Type B pancreatic cell (in vitro differentiated cells): Measurements from ENCODE around the gene MGAT4C. TPM values are rescaled to one million over a fixed set of nuclear protein-coding genes. Genes with fewer than 3 reads are reported as not detected.

Experiments used
- DNase-seq: peaks from one replicate; pipeline ENCODE4 v3.0.0; 2021; ENCODE audit warnings: mixed read lengths; ENCODE audit not compliant: unreplicated experiment; ENCODE audit errors: extremely low spot score
- H3K27ac Mint-ChIP-seq: 2 replicates; pipeline ENCODE4 v1.8.0; 2021; ENCODE audit warnings: mild to moderate bottlenecking, mixed read lengths
- H3K27me3 Mint-ChIP-seq: 2 replicates; pipeline ENCODE4 v1.8.0; 2021; ENCODE audit warnings: mixed read lengths
- H3K36me3 Mint-ChIP-seq: 2 replicates; pipeline ENCODE4 v1.8.0; 2021; ENCODE audit warnings: mixed read lengths
- H3K4me1 Mint-ChIP-seq: one replicate; pipeline ENCODE4 v1.8.0; 2021; ENCODE audit warnings: mixed read lengths; ENCODE audit not compliant: unreplicated experiment
- H3K4me3 Mint-ChIP-seq: 2 replicates; pipeline ENCODE4 v1.8.0; 2021; ENCODE audit warnings: mild to moderate bottlenecking, mixed read lengths
- H3K9me3 Mint-ChIP-seq: 2 replicates; pipeline ENCODE4 v1.8.0; 2021; ENCODE audit warnings: mixed read lengths
- total RNA-seq: library from RNA; stranded (reverse); gene quantifications from 2 replicates; pipeline ENCODE4 v1.2.1, GENCODE V29; 2021; ENCODE audit warnings: low replicate concordance
- TF ChIP-seq, protein P1 (sequence below): fragments of 200-600 bp; sonication (generic); conservative IDR thresholded peaks from 2 replicates; pipeline ENCODE4 v1.5.0; 2021; ENCODE audit warnings: antibody characterized with exemption, mild to moderate bottlenecking

Gene MGAT4C
- total RNA-seq, 1 donor from 2014 or later, result 8.0 TPM

DNA sequence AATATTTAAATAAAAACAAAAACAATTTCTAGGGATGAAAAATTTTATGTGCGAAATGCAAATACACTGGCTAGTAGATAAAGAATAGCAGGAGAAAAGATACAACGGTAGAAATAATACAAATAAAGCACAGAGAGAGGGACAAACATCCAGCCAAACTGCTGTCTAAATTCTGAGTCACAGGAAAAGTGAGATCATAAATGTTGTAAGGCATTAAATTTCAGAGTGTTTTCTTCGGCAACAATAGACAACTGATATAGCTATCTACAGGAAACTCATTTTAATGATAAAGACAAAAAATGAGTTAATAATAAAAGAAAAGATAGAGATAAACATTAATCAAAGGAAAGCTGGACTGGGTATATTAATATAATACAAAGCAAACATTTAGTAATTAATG lies 259.9 kb downstream of the MGAT4C start:
- Mint-ChIP-seq H3K27ac (no peak overlapping the region), H3K4me1 (no peaks in the 10 kb centered on the region), H3K4me3 (no peak overlapping the region), H3K27me3 (no peaks in the 10 kb centered on the region), H3K36me3 (no peaks in the 10 kb centered on the region), H3K9me3 (peaks cover 24% of the 10 kb centered on the region)
- DNase-seq, result no peak
- TF ChIP-seq, protein P1, sequence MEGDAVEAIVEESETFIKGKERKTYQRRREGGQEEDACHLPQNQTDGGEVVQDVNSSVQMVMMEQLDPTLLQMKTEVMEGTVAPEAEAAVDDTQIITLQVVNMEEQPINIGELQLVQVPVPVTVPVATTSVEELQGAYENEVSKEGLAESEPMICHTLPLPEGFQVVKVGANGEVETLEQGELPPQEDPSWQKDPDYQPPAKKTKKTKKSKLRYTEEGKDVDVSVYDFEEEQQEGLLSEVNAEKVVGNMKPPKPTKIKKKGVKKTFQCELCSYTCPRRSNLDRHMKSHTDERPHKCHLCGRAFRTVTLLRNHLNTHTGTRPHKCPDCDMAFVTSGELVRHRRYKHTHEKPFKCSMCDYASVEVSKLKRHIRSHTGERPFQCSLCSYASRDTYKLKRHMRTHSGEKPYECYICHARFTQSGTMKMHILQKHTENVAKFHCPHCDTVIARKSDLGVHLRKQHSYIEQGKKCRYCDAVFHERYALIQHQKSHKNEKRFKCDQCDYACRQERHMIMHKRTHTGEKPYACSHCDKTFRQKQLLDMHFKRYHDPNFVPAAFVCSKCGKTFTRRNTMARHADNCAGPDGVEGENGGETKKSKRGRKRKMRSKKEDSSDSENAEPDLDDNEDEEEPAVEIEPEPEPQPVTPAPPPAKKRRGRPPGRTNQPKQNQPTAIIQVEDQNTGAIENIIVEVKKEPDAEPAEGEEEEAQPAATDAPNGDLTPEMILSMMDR, result no peak

DNA sequence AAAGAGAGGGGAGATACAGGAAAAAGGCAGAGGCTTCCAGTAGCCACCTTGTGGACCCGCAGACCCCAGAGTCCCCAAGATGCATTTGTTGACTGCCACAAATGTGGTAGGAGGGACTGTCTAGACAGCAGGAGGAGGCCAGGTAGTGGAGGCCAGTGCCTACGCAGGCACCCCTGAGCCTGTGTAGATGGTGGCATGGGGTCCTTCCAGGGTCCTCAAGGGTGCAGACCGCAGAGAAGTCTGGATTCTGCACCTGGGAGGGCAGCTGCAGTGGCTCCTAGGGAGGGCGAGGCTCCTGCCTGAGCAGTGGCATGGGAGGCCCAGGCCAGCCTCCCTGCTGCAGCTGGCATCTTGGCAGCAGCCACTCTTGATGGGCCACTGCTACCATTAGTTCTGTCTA lies 262.4 kb downstream of the MGAT4C start:
- Mint-ChIP-seq H3K36me3 (no peaks in the 10 kb centered on the region), H3K4me1 (no peaks in the 10 kb centered on the region), H3K4me3 (no peak overlapping the region), H3K9me3 (peaks cover 21% of the 10 kb centered on the region), H3K27ac (no peak overlapping the region), H3K27me3 (no peaks in the 10 kb centered on the region)
- DNase-seq, result no peak
- TF ChIP-seq, protein P1, result no peak

DNA sequence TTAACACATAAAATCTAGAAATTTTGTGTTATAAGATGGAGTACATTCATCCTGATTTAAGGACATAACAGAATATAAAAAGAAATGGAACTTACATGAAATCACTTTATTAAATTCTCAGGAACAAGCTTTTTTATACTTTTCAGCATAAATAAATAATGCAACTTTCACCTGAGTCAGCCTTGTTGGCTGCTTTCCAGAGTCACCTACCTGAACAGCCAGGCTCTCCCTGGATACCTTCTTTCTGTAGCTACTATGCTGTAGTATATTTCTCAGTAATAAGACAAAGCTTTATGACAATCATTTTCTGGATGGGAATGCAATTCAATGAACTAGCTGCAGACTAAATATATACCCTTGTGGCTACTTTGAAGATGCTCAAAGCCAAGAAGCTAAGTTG lies 270.2 kb downstream of the MGAT4C start:
- Mint-ChIP-seq H3K4me3 (no peak overlapping the region), H3K9me3 (no peaks in the 10 kb centered on the region), H3K36me3 (no peaks in the 10 kb centered on the region), H3K27me3 (no peaks in the 10 kb centered on the region), H3K27ac (no peak overlapping the region), H3K4me1 (no peaks in the 10 kb centered on the region)
- TF ChIP-seq, protein P1, result no peak
- DNase-seq, result no peak

DNA sequence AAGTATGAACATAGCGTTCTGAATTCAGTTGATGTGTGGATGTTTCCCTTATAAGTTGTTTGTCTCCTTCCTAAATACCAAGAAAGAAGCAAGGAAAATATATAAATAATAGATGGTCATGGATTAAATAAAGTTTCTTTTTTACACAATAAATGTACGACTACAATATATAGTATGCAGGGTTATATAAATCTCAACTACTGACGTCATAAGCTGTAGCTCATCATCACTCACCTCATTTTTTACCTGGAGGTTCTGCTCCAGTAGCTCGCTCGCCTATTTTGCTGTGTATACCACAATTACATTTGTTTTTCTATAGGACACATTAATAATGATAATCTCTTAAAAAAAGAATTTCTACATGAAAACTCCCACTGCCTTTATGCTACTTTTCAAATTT lies 272.6 kb downstream of the MGAT4C start:
- no peaks in the 10 kb centered on the region for H3K27me3 Mint-ChIP-seq
- no peaks in the 10 kb centered on the region for H3K9me3 Mint-ChIP-seq
- TF ChIP-seq, protein P1, result no peak
- no peaks in the 10 kb centered on the region for H3K4me1 Mint-ChIP-seq
- DNase-seq, result no peak
- no peaks in the 10 kb centered on the region for H3K36me3 Mint-ChIP-seq
- no peak overlapping the region for H3K27ac Mint-ChIP-seq
- no peak overlapping the region for H3K4me3 Mint-ChIP-seq

- Mint-ChIP-seq H3K27me3 (no peaks in the 10 kb centered on the region), H3K4me1 (no peaks in the 10 kb centered on the region), H3K9me3 (no peaks in the 10 kb centered on the region), H3K27ac (no peak overlapping the region), H3K4me3 (no peak overlapping the region), H3K36me3 (no peaks in the 10 kb centered on the region)
- TF ChIP-seq, protein P1, result no peak
- no peak for DNase-seq
Measured at GRCh38 chr12:85979641-85980040, 276.6 kb downstream of the MGAT4C start.

- DNase-seq, result no peak
- Mint-ChIP-seq H3K27ac (no peak overlapping the region), H3K4me3 (no peak overlapping the region), H3K36me3 (no peaks in the 10 kb centered on the region), H3K4me1 (no peaks in the 10 kb centered on the region), H3K27me3 (no peaks in the 10 kb centered on the region), H3K9me3 (no peaks in the 10 kb centered on the region)
- TF ChIP-seq, protein P1, result no peak
Measured at GRCh38 chr12:85975716-85976115, 280.5 kb downstream of the MGAT4C start.
